NCI-H345 (cell line): Measurements from ENCODE around the gene TNP1.
A peak's percentile ranks its signal among the peaks of the same experiment; 100 is the strongest.

Source experiments
- DNase-seq: peaks from one replicate; lab custom pipeline; 2025; lab: John Stamatoyannopoulos, UW

Gene TNP1, protein sequence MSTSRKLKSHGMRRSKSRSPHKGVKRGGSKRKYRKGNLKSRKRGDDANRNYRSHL

DNA sequence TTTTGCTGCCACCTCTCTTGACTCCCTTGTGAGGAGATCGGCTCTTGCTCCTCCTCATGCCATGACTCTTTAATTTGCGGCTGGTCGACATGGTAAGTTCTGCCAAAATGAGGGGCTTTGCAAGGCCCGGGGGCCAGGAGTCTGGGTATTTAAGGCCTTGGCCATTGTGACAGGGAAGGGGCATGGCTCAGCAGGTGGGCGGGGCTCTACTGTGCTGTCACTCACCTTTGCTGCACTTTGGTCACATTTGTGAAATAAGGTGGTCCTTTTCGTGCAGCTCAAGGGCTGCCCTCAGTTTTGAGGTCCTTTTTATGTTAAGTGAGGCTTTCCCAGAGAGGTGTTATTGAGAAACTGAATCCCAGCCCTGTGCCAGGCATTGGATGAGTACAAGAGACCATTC, at the start of gene TNP1:
TSS of gene TNP1 (minus strand) at position 121 of the 400 bp plus-strand sequence. CDS start at position 91, 30 bp downstream.
- DNase-seq, result no peak

DNA sequence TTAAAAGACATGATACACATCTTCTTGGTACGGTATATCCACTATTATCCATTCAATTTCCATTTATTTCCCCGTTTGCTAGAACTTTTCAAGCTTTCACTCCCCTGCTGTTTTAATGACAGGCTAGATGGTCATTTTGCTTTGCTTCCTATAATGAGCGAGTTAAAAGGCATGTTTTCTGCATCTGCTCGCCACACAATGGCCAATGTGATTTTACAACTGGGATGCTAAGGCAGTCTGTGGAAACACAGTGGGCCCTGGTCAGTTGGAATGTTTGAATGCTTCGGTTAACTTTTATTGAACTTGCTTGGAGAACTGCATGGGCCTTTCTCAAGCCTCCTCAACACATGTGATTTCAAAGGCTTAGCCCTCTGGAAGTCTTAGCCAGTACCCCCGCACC, 48.4 kb upstream of the TNP1 start:
- DNase-seq, result no peak

DNA sequence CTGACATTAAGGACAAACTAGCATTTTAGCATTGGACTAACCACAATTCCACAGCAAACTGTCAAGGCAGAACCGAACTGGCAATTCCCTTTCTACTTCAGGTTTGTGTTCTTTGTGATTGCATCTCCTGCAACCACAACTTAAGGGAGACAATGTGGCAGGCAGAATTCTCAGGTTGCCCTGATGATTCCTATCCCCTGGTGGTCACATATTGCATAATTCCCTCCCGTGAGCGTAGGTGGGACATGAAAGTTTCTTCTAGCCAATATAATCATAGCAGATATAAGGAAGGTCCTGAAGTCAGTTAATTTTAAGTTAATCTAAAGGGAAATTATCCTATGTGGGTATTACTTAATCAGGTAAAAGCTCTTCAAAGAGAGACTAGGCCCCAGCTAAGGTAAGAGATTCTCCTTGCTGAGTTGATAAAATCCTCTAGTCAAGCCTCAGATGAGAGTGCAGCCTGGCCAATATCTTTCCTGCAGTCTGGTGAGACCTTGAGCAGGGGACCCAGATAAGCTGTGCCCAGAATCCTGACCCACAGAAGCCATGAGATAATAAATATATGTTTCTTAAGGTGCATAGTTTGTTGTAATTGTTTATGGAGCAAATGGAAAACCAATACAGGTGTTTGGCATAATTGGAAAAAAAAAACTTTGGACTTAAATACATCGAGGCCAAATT, 45.9 kb upstream of the TNP1 start:
- peak; percentile 9 for DNase-seq

- DNase-seq, result peak; percentile 33
Observed at GRCh38 chr2:216904974-216905373, 45.1 kb upstream of the TNP1 start.

- DNase-seq, result no peak
Observed at GRCh38 chr2:216904554-216904953, 44.7 kb upstream of the TNP1 start.

DNA sequence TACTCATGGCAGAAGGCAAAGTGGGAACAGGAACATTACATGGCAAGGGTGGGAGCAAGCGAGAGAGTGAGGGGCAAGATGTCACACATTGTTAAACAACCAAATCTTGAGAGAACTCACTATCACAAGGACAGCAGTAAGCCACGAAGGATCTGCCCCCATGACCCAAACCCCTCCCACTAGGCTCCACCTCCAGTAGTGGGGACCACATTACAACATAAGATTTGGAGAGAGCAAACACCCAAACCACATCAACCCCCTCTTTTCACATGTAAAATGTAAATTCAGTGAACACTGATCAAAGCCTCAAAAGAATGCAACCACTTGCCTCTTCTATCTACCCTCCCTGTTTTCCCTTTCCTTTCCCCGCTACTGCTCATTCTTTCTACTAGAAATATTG, 43.6 kb upstream of the TNP1 start:
- DNase-seq, result no peak

DNA sequence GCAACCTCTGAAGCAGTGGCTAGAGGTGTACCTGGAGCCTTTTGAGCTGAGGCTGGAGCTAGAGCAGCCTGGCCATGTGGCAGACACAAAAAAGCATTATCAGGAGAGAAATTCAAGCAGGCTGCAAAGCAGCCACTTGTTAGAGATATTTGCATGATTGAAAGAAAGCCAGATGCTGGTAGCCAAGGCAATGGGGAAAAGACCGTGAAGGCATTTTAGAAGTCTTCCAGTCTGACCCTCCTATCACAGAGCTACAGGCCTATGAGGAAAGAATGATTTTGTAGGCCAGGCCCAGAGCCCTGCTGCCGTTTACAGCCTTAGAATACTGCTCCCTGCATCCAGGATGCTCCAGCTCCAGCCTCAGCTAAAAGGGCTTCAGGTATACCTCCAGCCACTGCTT, 41.4 kb upstream of the TNP1 start:
- no peak for DNase-seq

- no peak for DNase-seq
Observed at GRCh38 chr2:216900406-216900805, 40.5 kb upstream of the TNP1 start.

DNA sequence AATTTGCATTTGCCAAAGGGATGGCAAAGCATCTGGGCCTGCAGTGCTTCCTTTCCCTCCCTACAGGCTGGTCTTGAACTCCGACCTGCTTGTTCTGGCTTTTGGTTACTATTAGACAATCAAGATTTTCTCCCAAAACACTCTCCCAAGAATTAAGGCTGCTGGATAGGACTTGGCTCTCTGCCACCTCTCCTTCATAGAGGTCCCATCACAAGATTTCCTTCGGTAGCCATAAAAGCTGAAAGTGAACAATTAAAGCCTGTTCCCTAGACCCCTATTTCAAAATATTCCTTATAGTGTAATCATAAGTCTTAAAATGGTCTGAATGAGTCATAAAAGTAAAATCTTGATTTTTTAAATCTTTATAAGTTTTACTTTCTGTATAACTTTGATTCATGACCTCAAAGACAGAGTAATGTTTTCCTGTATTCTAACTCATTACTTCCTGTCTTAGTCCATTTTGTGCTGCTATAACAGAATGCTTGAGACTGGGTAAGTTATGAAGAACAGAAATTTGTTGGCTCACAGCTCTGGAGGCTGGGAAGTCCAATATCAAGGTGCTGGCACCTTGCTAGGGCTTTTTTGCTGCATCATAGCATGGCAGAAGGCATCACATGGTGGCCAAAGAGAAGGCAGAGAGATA, 37.8 kb upstream of the TNP1 start:
- DNase-seq, result no peak

DNA sequence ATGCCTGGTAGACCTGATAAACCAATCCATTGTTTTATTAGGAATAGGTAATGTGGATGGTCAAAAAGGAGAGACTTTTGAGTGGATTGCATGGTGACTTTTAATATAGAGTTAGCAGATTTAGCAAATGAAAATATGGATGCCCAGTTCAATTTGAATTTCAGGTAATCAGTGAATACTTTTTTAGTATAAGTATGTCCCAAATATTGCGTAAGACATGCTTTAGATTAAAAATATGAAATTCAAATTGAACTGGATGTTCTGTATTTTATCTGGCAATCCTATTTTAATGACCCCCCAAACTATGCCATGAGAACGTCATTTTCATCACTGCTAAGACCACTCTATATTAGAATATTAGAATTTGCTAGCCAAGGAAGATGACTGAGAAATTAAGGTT, 30.3 kb upstream of the TNP1 start:
- DNase-seq, result no peak

DNA sequence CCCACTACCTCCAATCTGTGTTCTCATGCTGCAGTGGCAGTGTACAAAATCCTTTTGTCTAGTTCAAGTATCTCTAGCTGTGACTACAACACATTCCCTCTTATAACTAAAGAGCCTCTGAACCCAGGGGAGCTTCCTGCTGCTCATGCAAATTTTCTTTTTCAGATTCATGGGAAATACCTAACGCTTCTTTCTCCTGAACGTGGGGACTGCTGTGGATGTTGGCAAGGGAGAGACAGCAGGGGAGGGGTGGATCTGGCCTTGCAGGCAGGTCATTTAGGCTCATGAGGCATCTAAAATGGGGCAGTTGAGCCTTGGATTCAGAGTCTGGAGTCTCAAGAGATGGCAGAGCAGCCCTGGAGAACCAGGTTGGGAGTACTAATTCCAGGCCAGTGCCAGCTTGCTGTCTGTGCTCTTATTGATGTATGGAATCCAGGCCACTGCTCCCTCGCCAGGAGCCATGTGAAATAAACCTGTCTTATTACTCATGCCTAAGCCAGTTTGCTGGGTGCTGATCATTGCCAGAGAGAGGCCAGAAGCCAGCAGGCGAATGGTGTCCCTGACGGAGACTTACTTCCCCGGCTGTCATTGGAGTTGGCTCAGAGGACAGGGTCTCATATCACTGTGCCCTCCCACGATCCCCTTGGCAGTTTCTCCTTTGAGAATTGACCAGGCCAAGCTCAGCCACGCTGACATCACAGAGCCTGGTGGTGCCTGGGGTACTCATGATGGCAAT, 29.2 kb upstream of the TNP1 start:
- peak; percentile 88 for DNase-seq

GRCh38 chr2:216888081-216888480, 28.2 kb upstream of the TNP1 start:
- DNase-seq, result no peak

DNA sequence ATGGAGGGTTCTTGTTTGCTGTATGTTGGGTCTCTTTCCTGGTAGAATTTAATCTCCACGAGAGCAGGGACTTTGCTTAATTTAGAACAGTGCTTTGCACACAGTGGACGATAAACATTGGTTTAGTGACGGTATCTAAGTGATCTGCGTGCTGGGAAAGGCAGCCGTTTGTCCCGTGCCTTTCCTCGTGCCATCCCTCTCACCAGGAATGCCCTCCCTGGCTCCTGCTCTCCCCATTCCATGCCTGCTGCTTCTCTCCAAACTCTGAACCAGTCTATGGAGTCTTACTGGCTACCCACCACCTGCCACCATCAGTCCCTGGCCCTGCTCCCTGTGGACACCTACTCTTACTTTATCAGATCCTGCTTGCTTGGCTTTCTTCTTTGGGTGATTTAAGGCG, 27.3 kb upstream of the TNP1 start:
- DNase-seq, result no peak

DNA sequence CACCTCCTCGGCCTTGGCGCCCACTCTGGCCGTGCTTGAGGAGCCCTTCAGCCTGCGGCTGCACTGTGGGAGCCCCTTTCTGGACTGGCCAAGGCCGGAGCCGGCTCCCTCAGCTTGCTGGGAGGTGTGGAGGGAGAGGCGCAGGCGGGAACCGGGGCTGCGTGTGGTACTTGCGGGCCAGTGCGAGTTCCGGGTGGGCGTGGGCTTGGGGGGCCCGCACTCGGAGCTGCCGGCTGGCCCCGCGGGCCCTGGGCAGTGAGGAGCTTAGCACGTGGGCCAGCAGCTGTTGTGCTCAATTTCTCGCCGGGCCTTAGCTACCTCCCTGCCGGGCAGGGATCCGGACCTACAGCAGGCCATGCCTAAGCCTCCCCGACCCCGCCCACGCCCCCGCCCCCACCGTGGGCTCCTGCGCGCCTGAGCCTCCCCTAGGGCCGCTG, 25.3 kb upstream of the TNP1 start:
- DNase-seq, result no peak

- DNase-seq, result no peak
Observed at GRCh38 chr2:216884347-216884746, 24.5 kb upstream of the TNP1 start.

DNA sequence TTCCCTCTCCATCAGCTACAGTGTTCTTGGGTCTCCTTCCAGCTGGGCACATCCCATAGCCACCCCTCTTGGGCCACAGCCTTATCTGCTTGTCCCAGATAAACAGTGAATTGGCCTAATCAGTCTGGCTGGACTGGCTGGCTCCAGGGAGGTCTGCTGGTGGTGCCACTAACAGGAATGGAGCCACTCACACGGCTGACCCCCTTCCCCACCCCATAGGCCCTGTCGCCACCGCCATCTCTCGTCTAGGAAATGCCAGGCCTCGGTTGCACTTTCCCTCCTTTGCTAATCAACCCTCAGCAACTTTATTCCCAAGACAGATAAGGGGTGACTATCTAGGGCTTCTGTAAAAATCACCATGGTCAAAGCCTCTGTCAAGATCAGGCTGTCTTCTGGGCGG, 23.0 kb upstream of the TNP1 start:
- DNase-seq, result no peak

DNA sequence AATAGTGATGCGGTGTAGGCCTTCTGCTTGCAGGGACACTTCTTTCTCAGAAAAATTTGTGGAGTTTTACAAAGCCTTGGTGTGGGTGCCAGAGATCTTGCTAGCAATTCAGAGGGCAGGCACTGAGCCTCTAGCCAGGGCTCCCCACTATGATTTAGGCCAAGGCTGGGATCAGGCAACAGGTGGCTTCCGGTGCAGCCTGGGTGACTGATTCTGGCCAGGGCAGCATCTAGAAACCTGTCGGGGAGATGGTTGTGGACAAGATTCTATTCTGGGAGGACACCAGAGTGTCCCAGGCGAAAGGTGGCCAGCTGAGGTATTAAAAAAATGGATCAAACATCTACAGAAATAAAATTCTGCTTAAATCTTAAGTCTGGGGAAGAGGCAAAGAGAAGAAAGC, 21.5 kb upstream of the TNP1 start:
- no peak for DNase-seq

DNA sequence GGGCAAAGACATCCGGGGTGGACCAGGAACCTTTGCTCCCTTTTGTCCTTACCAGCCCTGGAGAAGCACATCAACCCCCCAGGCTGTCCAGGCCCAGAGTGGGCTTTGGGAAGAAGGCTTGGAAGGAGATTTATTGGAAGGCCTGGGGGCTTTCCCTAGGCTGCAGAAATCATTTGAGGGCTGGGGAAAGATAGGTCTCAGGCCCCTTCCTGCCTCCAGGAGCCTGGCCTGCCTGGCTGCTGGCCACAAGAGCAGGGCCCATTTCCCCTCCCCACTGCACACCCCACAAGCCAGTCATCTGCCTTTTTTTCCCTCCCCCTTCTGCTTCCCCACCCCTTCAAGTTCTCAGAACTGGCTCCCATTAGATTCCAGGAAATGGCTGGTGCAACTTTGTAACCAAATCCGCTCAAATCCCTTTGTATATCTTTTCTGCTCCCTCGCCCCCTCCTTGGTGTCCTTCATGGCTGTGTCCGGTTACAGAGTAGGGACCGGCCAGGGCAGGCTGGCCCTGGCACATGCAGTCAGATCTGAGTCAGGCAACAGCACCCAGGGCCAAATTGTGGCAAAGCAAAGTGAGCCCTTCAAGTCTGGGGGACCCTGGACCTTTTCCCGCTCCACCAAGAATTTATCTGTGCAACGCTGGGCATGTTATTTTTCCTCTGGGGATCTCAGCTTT, 20.8 kb upstream of the TNP1 start:
- no peak for DNase-seq

- DNase-seq, result no peak
Observed at GRCh38 chr2:216879727-216880508, 20.1 kb upstream of the TNP1 start.

DNA sequence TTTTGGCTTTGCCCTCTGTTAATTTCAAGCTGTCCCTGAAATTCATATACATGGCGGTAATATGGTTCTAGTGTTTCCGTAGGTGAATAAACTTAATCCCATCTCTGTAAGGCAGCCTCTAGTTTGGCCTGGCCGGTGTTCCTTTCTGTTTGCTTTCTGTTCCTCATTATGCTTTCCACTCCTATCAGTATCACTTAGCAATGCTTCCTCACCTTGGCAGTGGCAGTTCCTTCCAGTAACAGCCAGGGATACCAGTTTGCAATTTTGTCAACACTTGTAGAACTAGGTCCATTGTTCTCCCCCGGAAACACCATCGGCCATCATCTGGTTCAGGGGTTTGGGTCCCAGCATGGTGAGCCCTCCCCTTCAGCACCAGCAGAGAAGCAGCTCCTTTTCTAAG, 18.2 kb upstream of the TNP1 start:
- no peak for DNase-seq

GRCh38 chr2:216877085-216877484, 17.2 kb upstream of the TNP1 start:
- no peak for DNase-seq

DNA sequence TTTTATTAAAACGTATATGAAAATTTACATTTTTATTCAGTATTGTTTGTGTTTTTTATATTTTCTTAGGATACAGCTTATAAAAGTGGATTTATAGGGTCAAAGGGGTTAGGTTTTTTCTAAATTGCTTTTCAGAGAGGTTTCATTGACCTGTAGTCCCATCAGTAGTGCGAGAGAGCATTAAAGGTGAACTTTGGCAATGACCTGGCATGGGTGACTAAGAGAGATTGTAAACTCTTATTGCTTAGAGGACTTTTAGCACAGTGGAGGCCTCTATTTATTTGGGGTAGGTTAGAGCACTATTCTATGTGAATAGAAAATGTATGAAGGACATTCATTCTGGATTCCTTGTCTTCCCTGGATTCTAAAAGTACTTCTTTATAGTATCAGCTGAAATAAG, 16.0 kb upstream of the TNP1 start:
- no peak for DNase-seq
